Measurements from ENCODE around the gene SOCS1.

- TF ChIP-seq CTCF (conservative IDR thresholded peaks at IDR 0.05; ENCODE audit: low read depth, low read length) (no peak), POLR2A (IDR thresholded peaks at IDR 0.05; ENCODE audit: low read depth, low read length) (no peak), SMC3 (IDR thresholded peaks at IDR 0.05; ENCODE audit: low read depth, low read length) (no peak), CEBPB (IDR thresholded peaks at IDR 0.05; ENCODE audit: low read depth, low read length) (no peak), USF2 (IDR thresholded peaks at IDR 0.05; ENCODE audit: low read depth, low read length) (no peak), ELK1 (IDR thresholded peaks at IDR 0.05; ENCODE audit: borderline replicate concordance, low read depth, low read length) (no peak), RAD21 (IDR thresholded peaks at IDR 0.05; ENCODE audit: low read length) (no peak), BHLHE40 (IDR thresholded peaks at IDR 0.05; ENCODE audit: low read depth, low read length) (no peak), CHD1 (IDR thresholded peaks at IDR 0.05; ENCODE audit: low read depth, low read length) (no peak), RCOR1 (IDR thresholded peaks at IDR 0.05; ENCODE audit: insufficient replicate concordance, low read length) (no peak)
Observed at GRCh38 chr16:11262915-11263314, 6.9 kb upstream of the SOCS1 start.

Measured in IMR-90 (cell line).